Glutamatergic neuron (in vitro differentiated cells): ENCODE data around the gene ZNF407. TPM values are rescaled to one million over a fixed set of nuclear protein-coding genes. Genes with fewer than 3 reads are reported as not detected.
"Not testable (repeated sequence)": the region's sequence is repeated elsewhere in the genome, so short reads cannot be mapped to it uniquely, and the experiment has no call there.

Experiments
- DNase-seq: peaks from one replicate; pipeline ENCODE4 v3.0.0; 2022
- H3K27ac Mint-ChIP-seq: one replicate; pipeline ENCODE4 v1.8.0; 2020; ENCODE audit warnings: mild to moderate bottlenecking, mixed read lengths, inconsistent platforms; ENCODE audit not compliant: unreplicated experiment
- H3K27me3 Mint-ChIP-seq: one replicate; pipeline ENCODE4 v1.8.0; 2020; ENCODE audit warnings: mild to moderate bottlenecking, moderate library complexity, mixed read lengths, inconsistent platforms; ENCODE audit not compliant: unreplicated experiment
- H3K36me3 Mint-ChIP-seq: one replicate; pipeline ENCODE4 v1.8.0; 2020; ENCODE audit warnings: mild to moderate bottlenecking, mixed read lengths, inconsistent platforms; ENCODE audit not compliant: unreplicated experiment
- H3K4me1 Mint-ChIP-seq: one replicate; pipeline ENCODE4 v1.8.0; 2020; ENCODE audit warnings: mild to moderate bottlenecking, low read depth, mixed read lengths, inconsistent platforms; ENCODE audit not compliant: unreplicated experiment
- H3K4me3 Mint-ChIP-seq: one replicate; pipeline ENCODE4 v1.8.0; 2020; ENCODE audit warnings: mild to moderate bottlenecking, mixed read lengths, inconsistent platforms; ENCODE audit not compliant: unreplicated experiment
- H3K9me3 Mint-ChIP-seq: one replicate; pipeline ENCODE4 v1.8.0; 2020; ENCODE audit warnings: mild to moderate bottlenecking, moderate library complexity, mixed read lengths, inconsistent platforms; ENCODE audit not compliant: unreplicated experiment
- CTCF ChIP-seq: fragments of 200-600 bp; sonication (generic); IDR thresholded peaks from one replicate; pipeline ENCODE4 v1.5.0; 2021; ENCODE audit not compliant: partially characterized antibody, unreplicated experiment
- total RNA-seq: library from RNA; stranded (reverse); fragmentation: NEBNext Ultra II Directional; extraction: Animal tissue kit (Norgen Biotek cat#: 25700); gene quantifications from one replicate; pipeline ENCODE4 v1.2.1, GENCODE V29; 2021; ENCODE audit not compliant: unreplicated experiment

The ZNF407 gene
- total RNA-seq, 1 donor from 2014 or later = 15.8 TPM

- Mint-ChIP-seq H3K27me3 (no peaks in the 10 kb centered on the region), H3K4me3 (no peak overlapping the region), H3K36me3 (peaks cover 11% of the 10 kb centered on the region), H3K4me1 (no peaks in the 10 kb centered on the region), H3K9me3 (no peaks in the 10 kb centered on the region), H3K27ac (no peak overlapping the region)
- no peak for DNase-seq
- TF ChIP-seq CTCF = no peak
These were observed 368.0 kb downstream of the ZNF407 start for GRCh38 chr18:74965682-74966081.

- Mint-ChIP-seq H3K27ac (no peak overlapping the region), H3K36me3 (peaks cover 11% of the 10 kb centered on the region), H3K4me3 (no peak overlapping the region), H3K4me1 (no peaks in the 10 kb centered on the region), H3K27me3 (no peaks in the 10 kb centered on the region), H3K9me3 (no peaks in the 10 kb centered on the region)
- no peak for DNase-seq
- TF ChIP-seq CTCF = no peak
These were observed 369.8 kb downstream of the ZNF407 start for GRCh38 chr18:74967438-74967837.

- no peak for DNase-seq
- H3K27me3 Mint-ChIP-seq = no peaks in the 10 kb centered on the region
- H3K9me3 Mint-ChIP-seq = no peaks in the 10 kb centered on the region
- H3K36me3 Mint-ChIP-seq = peaks cover 11% of the 10 kb centered on the region
- no peaks in the 10 kb centered on the region for H3K4me1 Mint-ChIP-seq
- no peak overlapping the region for H3K27ac Mint-ChIP-seq
- H3K4me3 Mint-ChIP-seq = no peak overlapping the region
- TF ChIP-seq CTCF = no peak
These were observed 370.3 kb downstream of the ZNF407 start for GRCh38 chr18:74967979-74968378.

- H3K9me3 Mint-ChIP-seq, H3K27ac Mint-ChIP-seq, DNase-seq, H3K4me3 Mint-ChIP-seq, H3K27me3 Mint-ChIP-seq, H3K4me1 Mint-ChIP-seq, H3K36me3 Mint-ChIP-seq: not testable (repeated sequence)
These were observed 373.7 kb downstream of the ZNF407 start for GRCh38 chr18:74971358-74971757.

GRCh38 chr18:74971776-74972175 is 374.1 kb downstream of the ZNF407 start:
- H3K9me3 Mint-ChIP-seq, H3K4me3 Mint-ChIP-seq, DNase-seq, H3K36me3 Mint-ChIP-seq, H3K27me3 Mint-ChIP-seq, H3K27ac Mint-ChIP-seq, H3K4me1 Mint-ChIP-seq: not testable (repeated sequence)

- Mint-ChIP-seq H3K9me3 (no peaks in the 10 kb centered on the region), H3K27me3 (no peaks in the 10 kb centered on the region), H3K36me3 (no peaks in the 10 kb centered on the region), H3K27ac (no peak overlapping the region), H3K4me1 (no peaks in the 10 kb centered on the region), H3K4me3 (no peak overlapping the region)
- DNase-seq = no peak
- TF ChIP-seq CTCF = no peak
These were observed 374.7 kb downstream of the ZNF407 start for GRCh38 chr18:74972354-74972753.
